Measurements from ENCODE around the gene AKAP7.
A peak's percentile ranks its signal among the peaks of the same experiment; 100 is the strongest.
"Not testable (repeated sequence)": the region's sequence is repeated elsewhere in the genome, so short reads cannot be mapped to it uniquely, and the experiment has no call there.

Gene AKAP7

DNA sequence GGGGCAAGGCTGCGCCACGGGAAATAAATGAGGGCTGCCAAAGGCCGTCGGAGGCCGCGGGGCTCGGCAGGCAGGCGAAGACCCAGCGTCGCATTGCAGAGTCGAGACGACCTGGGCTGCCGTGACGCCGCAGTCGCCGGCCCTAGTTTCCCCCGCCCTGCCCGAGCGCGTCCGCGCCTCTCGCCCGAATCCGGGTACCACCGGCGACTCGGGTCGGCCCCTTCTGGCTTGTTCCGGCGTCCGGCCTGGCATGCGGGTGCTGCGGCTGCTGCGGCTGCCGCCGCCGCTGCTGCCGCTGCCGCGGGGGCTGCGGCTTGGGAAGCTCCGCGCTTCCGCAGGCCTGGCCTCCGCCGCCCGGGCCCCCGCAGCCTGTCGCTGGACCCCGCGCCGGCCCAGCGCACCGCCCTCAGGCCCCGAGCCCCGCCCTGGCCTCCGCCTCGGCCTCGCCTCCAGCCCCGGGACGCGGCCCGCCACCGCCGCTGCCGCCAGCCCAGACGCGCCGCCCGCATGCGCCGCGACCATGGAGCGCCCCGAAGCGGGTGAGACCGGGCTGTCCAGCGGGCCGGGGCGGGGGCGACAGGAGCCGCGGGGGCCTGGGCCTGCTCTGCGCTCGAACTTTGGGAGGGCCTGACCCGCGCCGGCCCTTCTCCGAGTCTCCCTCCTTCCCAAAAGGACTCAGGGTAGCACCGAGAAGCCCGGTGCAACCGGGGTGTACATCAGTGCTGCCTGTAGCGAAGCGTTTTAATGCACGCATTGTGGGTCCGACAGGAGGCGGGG lies at the start of gene AKAP7:
Gene AKAP7 (plus strand): TSS at position 224 of the 777 bp plus-strand sequence. CDS start 297 bp downstream, at position 521.
- peak; percentile 64 for DNase-seq

DNA sequence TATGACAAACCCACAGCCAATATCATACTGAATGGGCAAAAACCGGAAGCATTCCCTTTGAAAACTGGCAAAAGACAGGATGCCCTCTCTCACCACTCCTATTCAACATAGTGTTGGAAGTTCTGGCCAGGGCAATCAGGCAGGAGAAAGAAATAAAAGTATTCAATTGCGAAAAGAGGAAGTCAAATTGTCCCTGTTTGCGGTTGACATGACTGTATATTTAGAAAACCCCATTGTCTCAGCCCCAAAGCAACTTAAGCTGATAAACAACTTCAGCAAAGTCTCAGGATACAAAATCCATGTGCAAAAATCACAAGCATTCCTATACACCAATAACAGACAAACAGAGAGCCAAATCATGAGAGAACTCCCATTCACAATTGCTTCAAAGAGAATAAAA lies 44.9 kb upstream of the AKAP7 start:
- DNase-seq, result not testable (repeated sequence)

DNA sequence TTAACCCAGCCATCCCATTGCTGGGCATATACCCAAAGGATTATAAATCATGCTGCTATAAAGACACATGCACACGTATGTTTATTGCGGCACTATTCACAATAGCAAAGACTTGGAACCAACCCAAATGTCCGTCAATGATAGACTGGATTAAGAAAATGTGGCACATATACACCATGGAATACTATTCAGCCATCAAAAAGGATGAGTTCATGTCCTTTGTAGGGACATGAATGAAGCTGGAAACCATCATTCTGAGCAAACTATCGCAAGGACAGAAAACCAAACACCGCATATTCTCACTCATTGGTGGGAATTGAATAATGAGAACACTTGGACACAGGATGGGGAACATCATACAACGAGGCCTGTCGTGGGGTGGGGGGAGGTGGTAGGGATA lies 43.3 kb upstream of the AKAP7 start:
- not testable (repeated sequence) for DNase-seq

DNA sequence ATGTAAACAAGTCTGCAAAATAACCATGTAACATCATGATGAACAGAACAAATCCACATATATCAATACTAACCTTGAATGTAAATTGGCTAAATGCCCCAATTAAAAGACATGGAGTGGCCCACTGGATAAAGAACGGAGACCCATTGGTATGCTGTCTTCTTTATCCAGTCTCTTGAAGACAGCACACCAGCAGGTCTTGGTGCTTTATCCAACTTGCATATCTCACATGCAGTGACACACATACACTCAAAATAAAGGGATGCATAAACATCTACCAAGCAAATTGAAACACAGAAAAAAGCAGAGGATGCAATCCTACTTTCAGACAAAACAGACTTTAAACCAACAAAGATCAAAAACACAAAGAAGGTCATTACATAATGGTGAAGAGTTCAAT lies 41.9 kb upstream of the AKAP7 start:
- DNase-seq, result no peak

DNA sequence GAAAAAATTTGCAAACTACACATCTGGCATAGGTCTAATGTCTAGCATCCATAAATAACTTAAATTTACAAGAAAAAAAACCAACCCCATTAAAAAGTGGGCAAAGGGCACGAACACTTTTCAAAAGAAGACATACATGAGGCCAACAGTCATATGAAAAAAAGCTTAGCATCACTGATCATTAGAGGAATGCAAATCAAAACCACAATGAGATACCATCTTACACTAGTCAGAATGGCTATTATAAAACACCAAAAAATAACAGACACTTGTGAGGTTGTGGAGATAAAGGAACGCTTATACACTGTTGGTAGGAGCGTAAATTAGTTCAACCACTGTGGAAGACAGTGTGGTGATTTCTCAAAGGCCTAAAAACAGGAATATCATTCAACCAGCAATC lies 38.5 kb upstream of the AKAP7 start:
- no peak for DNase-seq

DNA sequence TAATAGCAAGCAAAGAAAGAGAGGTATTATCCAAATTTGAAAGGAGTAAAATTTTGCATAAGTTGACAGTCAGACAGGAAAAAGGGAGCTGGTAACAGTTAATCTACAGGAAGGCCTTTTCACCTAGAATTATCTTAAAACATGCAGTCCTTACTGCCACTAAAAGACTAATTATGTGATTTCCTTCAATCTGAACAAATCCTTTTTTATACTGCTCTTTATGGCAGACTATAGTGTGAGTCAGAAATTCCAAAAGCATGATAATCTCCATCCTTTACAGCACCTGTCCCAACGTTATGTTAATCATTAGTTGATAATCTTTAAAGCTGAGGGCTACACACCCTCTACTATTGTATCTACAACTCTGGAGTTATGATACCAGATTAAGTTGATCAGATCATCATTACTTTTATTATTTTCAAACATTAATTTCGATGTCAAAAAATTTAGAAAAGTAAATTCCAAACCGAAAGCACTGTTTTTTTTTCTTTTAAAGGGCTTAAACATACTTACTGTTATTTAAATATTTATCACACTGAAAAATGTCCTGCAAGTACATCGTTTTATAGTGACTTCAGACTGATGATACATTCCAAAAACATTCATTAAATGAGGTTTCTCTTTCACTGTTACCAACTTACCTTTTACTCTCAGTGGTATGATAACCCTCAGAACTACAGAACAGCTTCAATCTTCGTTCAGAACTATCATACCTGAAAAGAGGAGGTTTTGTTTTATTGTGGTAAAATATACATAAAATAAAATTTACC lies 33.2 kb upstream of the AKAP7 start:
- DNase-seq, result no peak

DNA sequence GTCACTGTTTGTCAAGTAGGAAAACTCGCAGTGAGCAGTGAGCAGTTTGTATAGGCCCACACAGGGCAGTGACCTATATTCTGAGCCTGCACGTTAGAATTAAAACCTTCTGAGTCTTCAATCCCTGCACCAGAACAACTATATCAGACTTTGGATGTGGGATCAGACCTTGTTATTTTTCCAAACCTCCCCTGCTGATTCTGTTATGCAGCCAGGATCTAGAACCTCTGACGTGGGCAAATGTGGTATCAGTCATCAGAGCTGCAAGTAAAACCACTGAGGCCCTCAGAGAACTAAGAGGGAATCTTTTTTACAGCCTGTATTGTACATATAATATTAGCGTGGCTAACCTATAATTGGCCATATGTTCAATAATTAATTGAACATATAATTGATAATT lies 32.0 kb upstream of the AKAP7 start:
- no peak for DNase-seq

DNA sequence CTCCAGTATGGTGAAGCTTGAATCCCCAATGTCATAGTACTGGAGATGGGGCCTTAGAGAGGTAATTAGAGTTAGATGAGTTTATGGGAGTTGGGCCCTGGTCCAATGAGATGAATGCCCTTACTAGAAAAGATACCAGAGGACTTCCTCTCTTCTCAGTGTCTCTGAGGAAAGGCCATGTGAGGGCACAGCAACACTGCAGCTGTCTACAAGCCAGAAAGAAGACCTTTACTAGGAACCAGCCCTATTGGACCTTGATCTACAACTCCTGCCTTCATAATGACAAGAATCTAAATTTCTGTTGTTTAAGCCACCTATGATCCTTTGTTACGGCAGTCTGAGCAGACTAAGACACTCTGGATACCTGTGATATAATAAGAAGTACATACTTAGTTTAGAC lies 31.4 kb upstream of the AKAP7 start:
- DNase-seq, result no peak

DNA sequence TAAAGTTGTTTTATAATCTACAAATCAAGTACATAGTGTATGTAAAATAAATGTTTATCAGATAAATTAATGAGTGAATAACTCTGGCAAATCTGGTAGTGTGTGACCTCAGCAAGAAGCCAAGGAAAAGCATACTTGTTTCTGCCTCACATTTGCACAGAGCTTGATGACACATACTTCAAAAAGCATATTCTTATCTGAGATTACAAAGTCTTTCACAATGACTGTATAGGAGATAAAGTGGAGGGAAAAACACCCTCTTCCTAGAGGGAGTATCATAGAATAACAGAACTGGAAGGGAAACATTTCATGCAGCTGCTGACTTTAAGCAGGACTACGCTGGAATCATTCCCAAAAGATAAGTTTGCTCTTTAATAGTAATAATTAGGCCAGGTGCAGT lies 28.1 kb upstream of the AKAP7 start:
- DNase-seq, result no peak

DNA sequence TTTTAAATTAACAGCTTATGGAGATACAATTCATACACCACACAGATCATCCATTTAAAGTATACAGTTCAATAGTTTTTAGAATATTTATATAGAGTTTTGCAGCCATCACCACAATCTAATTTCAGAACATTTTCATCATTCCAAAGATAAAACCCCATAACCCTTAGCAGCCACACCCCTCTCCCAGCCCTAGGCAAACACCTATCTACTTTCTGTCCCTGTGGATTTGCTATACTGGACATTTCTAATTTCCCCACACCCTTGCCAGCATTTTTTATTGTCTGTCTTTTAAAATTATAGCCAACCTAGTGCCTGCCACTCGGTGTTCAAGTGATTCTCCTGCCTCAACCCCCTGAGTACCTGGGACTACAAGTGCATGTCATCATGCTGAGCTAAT lies 23.0 kb upstream of the AKAP7 start:
- DNase-seq, result no peak

DNA sequence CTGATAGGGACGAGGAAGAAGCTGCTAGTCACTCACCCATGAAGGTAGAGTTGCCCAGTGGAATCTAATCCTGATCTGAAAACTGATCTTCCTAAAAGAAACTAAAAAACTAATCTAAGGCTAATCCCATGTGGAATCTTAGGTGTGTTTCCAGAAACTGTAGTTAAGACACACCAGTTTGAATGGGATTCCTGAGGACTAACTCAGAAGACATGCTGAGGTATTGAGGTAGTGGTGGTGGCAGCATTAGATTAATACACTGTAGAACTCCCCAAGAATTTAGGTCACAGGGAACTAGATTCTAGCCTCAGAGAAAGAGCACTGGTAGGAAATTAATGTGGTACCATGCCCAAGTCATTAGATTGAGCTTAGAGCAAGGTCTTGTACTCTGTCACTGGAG lies 19.6 kb upstream of the AKAP7 start:
- DNase-seq, result no peak

DNA sequence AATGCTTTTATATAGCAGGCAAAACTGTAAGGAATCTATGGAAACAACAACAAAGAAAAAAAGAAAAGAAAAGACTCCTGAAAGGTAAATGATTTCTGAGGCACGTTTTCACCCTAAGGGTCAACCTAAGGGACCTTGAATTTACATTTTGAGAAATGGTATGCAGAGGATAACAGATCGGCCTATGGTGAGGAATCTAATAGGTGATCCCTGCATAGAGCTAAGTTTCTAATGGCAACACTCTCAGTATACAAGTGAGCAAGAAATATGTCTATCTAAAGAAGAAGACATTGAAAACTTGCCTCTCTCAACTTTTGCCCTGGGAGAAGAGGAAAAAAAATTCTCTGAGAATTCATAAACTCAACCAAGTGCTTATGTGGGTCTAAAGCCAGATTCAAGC lies 18.9 kb upstream of the AKAP7 start:
- no peak for DNase-seq

DNA sequence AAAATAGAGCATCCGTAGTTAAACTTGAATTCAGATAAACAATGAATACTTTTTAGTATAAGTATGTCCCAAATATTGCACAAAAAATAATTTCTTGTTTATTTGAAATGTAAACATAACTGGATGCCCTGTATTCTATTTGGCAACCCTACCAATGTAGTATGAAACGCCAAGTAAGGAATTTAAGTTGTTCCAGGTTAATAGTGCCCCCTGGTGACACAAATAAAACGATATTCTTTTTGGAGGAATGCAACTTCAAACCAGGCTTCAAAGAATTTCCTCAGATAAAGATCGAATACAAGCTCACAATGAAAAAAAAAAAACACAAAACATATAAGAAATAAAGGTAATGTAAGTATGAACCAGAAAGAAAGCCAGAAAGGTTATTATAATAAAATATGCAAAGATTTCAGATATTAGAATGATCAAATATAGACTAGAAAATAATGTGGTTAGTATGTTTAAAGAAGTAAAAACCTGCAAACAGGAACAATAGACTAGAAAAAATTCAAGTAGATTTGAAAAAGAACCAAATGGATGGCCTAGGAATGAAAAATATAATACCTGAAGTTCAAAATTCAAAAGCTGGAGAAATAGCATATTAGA lies 18.4 kb upstream of the AKAP7 start:
- DNase-seq, result no peak

DNA sequence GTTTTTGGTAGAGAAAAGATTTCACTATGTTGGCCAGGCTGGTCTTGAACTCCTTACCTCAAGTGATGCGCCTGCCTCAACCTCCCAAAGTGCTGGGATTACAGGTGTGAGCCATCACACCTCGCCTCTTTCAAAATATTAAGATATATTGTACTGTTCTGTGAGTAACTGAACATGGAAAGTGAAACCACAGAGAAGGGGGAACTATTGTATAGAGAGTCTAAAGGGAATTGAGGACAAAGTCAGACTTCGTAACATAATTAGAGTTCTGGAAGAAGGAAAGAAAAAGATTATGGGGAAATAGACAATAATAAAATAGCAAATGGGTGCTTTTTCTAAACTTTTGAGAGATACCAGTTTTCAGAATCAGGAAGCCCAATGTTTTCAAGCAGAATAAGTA lies 17.4 kb upstream of the AKAP7 start:
- DNase-seq, result no peak

DNA sequence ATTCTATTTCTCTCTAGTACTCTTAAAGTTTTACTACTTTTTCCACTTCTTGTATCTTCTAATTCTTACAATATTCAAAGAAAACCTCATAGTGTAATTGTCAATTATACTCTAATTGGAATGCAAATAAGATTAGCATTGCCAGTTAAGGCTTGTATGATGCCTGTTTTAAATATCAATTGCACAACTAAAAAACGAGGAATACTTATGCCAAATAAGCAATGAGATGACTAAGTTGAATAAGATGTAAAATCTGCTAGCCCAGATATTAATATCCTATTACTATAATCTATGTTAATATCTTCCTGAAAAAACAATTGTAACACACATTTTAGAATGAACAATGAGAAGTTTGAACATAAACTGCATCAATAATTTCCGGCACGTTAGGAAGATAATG lies 13.3 kb upstream of the AKAP7 start:
- DNase-seq, result no peak

DNA sequence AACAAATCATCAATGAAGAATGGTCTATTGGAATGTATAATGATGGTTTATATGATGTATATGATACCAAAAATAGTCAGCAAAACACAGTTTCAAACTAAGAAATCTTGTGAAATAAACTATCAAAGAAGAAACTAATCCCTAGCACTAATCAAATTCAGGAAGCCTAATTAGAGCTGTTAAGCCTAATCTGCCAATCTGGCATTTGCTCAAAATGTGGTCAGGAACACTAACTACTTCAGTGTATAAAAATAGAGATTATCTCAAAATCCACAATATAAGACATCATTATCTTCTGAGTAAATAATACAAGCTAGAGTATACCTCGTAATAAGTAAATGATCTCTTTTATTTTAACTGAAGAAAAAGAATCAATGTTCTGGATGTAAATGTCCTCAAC lies 12.8 kb upstream of the AKAP7 start:
- DNase-seq, result no peak

DNA sequence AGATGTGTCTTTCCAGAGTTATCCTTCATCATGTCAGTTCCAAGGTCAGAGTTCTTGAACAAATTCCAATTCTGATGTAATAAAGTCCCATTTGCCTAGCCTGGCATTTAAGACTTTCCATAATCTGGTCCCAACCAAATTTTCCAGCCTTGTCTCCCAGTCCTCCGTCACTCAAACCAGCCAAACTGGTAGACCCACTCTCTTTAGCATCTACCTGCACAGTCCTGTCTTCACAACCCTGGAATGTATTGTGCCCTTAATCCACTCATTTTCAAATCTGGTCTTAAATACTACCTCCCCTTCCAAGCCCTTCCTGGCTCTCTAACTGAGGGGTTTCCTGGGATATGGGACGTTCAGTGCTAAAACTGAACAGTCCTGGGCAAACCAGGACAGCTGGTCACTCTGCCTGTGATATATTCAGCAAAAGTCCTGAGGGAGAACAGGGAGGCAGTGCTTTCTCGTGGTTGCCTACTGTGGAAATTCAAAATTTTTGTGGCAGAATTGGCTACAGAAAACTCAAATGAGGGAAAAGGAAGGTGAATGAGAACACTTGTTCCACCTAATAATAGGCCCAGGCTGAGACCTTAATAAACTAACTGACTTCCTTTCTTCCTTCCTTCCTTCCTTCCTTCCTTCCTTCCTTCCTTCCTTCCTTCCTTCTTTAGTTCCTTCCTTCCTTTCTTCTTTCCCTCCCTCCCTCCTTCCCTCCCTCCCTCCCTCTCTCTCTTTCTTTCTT lies 10.8 kb upstream of the AKAP7 start:
- DNase-seq, result no peak

DNA sequence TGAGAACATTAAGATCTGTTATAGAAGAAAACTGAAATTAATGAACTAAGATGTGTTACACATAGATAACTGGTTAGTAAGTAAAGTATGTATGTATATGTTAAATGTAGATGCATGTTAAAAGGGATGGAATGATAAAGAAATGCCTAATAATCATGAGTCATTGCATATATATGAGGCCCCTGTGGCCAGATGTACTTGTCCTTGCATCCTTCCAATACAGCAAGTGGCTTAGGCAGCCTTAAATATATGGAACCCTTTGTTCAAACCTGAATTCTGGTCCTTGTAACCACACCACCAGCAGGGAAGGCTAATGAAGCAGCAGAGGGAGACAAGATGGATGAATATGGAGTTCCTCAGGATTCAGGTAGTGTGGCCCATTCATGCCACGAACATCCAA lies 9.8 kb upstream of the AKAP7 start:
- DNase-seq, result no peak

DNA sequence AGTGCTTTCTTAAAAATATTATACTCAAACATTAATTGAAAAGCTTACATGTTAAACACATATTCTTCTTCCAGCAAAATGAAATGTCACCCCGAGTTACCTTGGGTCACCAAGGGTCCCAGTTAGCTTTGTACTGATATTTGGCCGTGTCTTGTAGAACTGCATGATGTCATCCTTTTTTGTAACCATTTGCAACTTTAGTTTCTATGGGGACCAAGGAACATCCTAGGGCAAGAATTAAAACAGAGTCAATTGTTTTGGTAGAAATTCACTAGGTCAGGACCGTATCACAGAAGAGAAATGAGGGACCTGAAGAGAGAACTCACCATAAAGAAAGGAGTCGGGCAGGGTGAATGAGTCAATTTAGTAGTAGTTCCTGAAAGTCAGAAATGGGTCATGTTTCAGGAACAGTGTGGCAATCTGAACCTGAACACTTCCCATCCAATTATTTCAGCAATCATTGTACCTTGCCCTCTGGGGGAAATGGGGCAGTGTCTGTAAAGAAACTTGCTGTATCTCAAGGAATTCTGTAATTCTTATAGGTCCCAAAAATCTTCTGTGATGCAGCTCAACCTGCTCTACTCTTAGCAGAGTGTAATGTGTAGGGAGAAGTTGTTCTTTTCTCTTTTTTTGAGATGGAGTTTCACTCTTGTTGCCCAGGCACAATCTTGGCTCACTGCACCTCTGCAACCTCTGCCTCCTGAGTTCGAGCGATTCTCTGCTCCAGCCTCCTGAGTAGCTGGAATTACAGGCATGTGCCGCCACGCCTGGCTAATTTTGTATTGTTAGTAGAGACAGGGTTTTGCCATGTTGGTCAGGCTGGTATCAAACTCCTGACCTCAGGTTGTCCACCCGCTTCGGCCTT lies 5.3 kb upstream of the AKAP7 start:
- no peak for DNase-seq

DNA sequence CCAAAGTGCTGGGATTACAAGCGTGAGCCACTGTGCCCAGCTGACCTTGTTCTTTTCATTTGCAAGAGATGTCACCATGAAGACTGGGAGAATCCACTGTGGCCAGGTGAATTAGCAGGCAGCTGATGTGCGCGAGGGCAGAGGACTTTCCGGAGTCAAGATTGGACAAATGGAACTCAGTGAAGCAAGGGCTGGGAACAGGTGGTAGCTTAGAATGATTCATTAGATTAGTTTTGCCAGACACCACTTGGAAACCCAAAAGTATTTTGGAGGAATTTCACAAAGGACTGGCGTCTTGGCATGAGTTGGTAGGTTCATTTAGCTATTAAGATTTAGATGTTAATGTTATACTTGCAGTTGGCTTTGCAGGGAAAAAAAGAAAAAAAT lies 4.7 kb upstream of the AKAP7 start:
- no peak for DNase-seq

DNA sequence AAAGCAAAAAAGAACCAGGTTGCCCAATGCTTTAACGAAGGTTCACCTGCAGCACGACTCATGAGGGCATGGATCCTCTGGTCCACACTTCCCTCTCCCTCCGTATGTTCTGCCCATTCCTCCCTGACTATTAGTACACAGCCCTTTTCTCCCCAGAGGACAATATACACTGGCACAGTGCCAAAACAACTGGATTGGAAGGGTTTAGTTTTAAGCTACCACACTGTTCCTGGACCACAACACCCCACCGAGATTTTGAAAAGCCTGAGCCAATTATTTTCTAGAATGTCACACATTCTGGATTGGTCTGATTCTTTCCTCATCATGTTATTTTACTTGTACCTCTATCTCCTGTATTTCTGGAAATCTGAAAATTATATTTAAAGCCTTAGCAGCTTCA lies 2.9 kb upstream of the AKAP7 start:
- DNase-seq, result no peak

DNA sequence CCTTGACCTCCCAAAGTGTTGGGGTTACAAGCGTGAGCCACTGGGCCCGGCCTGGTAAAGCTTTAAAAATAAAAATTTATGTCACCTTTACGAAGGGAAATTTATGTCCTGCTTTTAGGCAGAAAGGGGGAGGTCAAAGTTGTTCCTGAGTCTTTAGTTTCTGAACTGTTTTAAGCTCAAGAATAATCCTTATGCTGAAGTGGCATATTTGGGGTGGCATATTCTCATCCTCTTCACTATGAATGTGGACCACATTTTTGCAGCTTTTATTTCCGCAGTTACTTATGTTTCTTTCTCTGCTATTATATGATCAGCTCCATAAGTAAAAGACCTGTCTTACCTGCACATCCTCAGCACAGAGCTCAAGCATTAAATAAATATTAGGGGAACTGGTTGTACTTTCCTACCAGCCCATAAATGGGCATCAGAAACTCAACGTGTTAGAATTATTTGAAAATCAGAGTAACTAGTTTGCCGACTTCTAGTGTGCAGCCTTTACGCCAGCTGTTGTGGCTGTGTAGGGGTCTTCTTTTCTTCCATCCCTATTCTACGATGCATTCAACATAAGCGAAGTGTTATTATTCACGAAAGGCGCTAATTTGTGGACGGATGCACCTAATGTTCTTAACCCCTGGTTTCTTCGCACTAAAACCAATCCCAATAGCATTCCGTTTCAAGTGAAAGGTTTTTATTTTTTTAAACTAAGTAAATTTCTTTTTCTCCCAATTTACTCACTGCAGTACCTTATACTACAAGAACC lies 867 bp upstream of the AKAP7 start:
- no peak for DNase-seq
